ENCODE measurements around the gene TNFSF11.
"Not testable (repeated sequence)": the region's sequence is repeated elsewhere in the genome, so short reads cannot be mapped to it uniquely, and the experiment has no call there.

TNFSF11 gene

GRCh38 chr13:42560320-42560719 is 13.6 kb upstream of the TNFSF11 start:
- DNase-seq (ENCODE audit: low read depth) = not testable (repeated sequence)

GRCh38 chr13:42561752-42562467 is 12.0 kb upstream of the TNFSF11 start:
- DNase-seq (ENCODE audit: low read depth) = no peak

- DNase-seq (ENCODE audit: low read depth) = no peak
Observed at GRCh38 chr13:42567906-42568305, 6.0 kb upstream of the TNFSF11 start.

GRCh38 chr13:42569576-42570344 is 4.2 kb upstream of the TNFSF11 start:
- no peak for DNase-seq (ENCODE audit: low read depth)

GRCh38 chr13:42571895-42572294 is 2.1 kb upstream of the TNFSF11 start:
- DNase-seq (ENCODE audit: low read depth) = no peak

GRCh38 chr13:42574435-42575311 is 721 bp downstream of the TNFSF11 start:
- DNase-seq (ENCODE audit: low read depth) = no peak

GRCh38 chr13:42575938-42576337 is 2.0 kb downstream of the TNFSF11 start:
- DNase-seq (ENCODE audit: low read depth) = no peak

GRCh38 chr13:42577538-42577937 is 3.6 kb downstream of the TNFSF11 start:
- no peak for DNase-seq (ENCODE audit: low read depth)

- DNase-seq (ENCODE audit: low read depth) = no peak
Observed at GRCh38 chr13:42580644-42581043, 6.7 kb downstream of the TNFSF11 start.

GRCh38 chr13:42581427-42581826 is 7.5 kb downstream of the TNFSF11 start:
- DNase-seq (ENCODE audit: low read depth) = no peak

- DNase-seq (ENCODE audit: low read depth) = no peak
Observed at GRCh38 chr13:42591602-42592001, 17.6 kb downstream of the TNFSF11 start.

- DNase-seq (ENCODE audit: low read depth) = no peak
Observed at GRCh38 chr13:42592915-42593900, 19.3 kb downstream of the TNFSF11 start.

GRCh38 chr13:42594481-42595252 is 20.7 kb downstream of the TNFSF11 start:
- peak; percentile 71 for DNase-seq (ENCODE audit: low read depth)

- DNase-seq (ENCODE audit: low read depth) = no peak
Observed at GRCh38 chr13:42595253-42595571, 21.3 kb downstream of the TNFSF11 start.

- DNase-seq (ENCODE audit: low read depth) = no peak
Observed at GRCh38 chr13:42597505-42597904, 23.6 kb downstream of the TNFSF11 start.

- peak; percentile 1 for DNase-seq (ENCODE audit: low read depth)
Observed at GRCh38 chr13:42600943-42601342, 27.0 kb downstream of the TNFSF11 start.

GRCh38 chr13:42602906-42603305 is 29.0 kb downstream of the TNFSF11 start:
- peak; percentile 1 for DNase-seq (ENCODE audit: low read depth)

- DNase-seq (ENCODE audit: low read depth) = no peak
Observed at GRCh38 chr13:42603571-42603970, 29.6 kb downstream of the TNFSF11 start.

- no peak for DNase-seq (ENCODE audit: low read depth)
Observed at GRCh38 chr13:42607546-42607945, 33.6 kb downstream of the TNFSF11 start.

GRCh38 chr13:42610649-42611048 is 36.7 kb downstream of the TNFSF11 start:
- no peak for DNase-seq (ENCODE audit: low read depth)

Data from EH (cell line).